GM23338 (cell line): Measurements from ENCODE around the gene E2F6. TPM values are rescaled to one million over a fixed set of nuclear protein-coding genes. Genes with fewer than 3 reads are reported as not detected.

Source experiments
- ATAC-seq: fragments of 200-7000 bp; cut with Tn5 transposase; 3 replicates; pipeline ENCODE4 v1.9.1; 2020
- DNase-seq: peaks from one replicate; pipeline ENCODE4 v3.0.0-alpha.2; 2015; ENCODE audit warnings: low spot score
- H2AFZ ChIP-seq: fragments of 200-600 bp; sonication (generic); 2 replicates; pipeline ENCODE4 v1.8.0; 2016; ENCODE audit warnings: antibody characterized with exemption, mild to moderate bottlenecking, moderate library complexity
- H3F3A ChIP-seq: fragments of 200-600 bp; sonication (generic); replicated peaks from 2 replicates; pipeline ENCODE4 v1.8.0; 2017; ENCODE audit warnings: antibody characterized with exemption, mixed run types, low read depth
- H3K27ac ChIP-seq: fragments of 200-600 bp; sonication (generic); 2 replicates; pipeline ENCODE4 v1.6.1; 2016; ENCODE audit warnings: low read depth
- H3K27me3 ChIP-seq: fragments of 200-600 bp; sonication (generic); 2 replicates; pipeline ENCODE4 v1.8.0; 2016; ENCODE audit warnings: mild to moderate bottlenecking, mixed run types, moderate library complexity; ENCODE audit not compliant: insufficient read depth
- H3K36me3 ChIP-seq: fragments of 200-600 bp; sonication (generic); 2 replicates; pipeline ENCODE4 v1.8.0; 2016; ENCODE audit warnings: mild to moderate bottlenecking; ENCODE audit not compliant: insufficient read depth
- H3K4me1 ChIP-seq: fragments of 200-600 bp; sonication (generic); 2 replicates; pipeline ENCODE4 v1.8.0; 2016; ENCODE audit warnings: mild to moderate bottlenecking, moderate library complexity; ENCODE audit not compliant: insufficient read depth
- H3K4me2 ChIP-seq: fragments of 200-600 bp; sonication (generic); 2 replicates; pipeline ENCODE4 v1.7.1; 2017; ENCODE audit warnings: mixed run types
- H3K4me3 ChIP-seq: fragments of 200-600 bp; sonication (generic); 2 replicates; pipeline ENCODE4 v1.6.1; 2016; ENCODE audit warnings: mixed run types
- H3K79me2 ChIP-seq: fragments of 200-600 bp; sonication (generic); replicated peaks from 2 replicates; pipeline ENCODE4 v1.8.0; 2017; ENCODE audit warnings: mild to moderate bottlenecking; ENCODE audit not compliant: insufficient read depth
- H3K9me2 ChIP-seq: fragments of 200-600 bp; sonication (generic); 2 replicates; pipeline ENCODE4 v1.8.0; 2017; ENCODE audit not compliant: insufficient read depth
- H4K20me1 ChIP-seq: fragments of 200-600 bp; sonication (generic); replicated peaks from 2 replicates; pipeline ENCODE4 v1.8.0; 2017; ENCODE audit warnings: mild to moderate bottlenecking; ENCODE audit not compliant: insufficient read depth
- H3K27ac Mint-ChIP-seq: 2 replicates; pipeline ENCODE4 v1.8.0; 2020; ENCODE audit warnings: inconsistent platforms, mild to moderate bottlenecking, moderate library complexity, mixed read lengths
- H3K27me3 Mint-ChIP-seq: 3 replicates; pipeline ENCODE4 v1.8.0; 2022; ENCODE audit warnings: low read depth, mild to moderate bottlenecking, moderate library complexity, mixed read lengths, inconsistent platforms; ENCODE audit not compliant: insufficient read depth, poor library complexity
- H3K36me3 Mint-ChIP-seq: 3 replicates; pipeline ENCODE4 v1.8.0; 2021; ENCODE audit warnings: low read depth, mild to moderate bottlenecking, inconsistent platforms, moderate library complexity, mixed read lengths
- H3K4me1 Mint-ChIP-seq: 3 replicates; pipeline ENCODE4 v1.8.0; 2020; ENCODE audit warnings: mild to moderate bottlenecking, inconsistent platforms, mixed read lengths
- H3K4me3 Mint-ChIP-seq: 3 replicates; pipeline ENCODE4 v1.8.0; 2021; ENCODE audit warnings: moderate library complexity, mild to moderate bottlenecking, inconsistent platforms, mixed read lengths
- H3K9me3 Mint-ChIP-seq: 3 replicates; pipeline ENCODE4 v1.8.0; 2020; ENCODE audit warnings: moderate library complexity, mild to moderate bottlenecking, inconsistent platforms, mixed read lengths
- CTCF ChIP-seq, 2 experiments: fragments of 200-600 bp in 1 of 2; sonication (generic) in 1 of 2; conservative IDR thresholded peaks; 2 replicates each; pipeline versions ENCODE4 v1.5.1 to v1.6.1; 2016 to 2017; ENCODE audit warnings: antibody characterized with exemption in 2 of 2, low read depth in 2 of 2, mild to moderate bottlenecking in 2 of 2, moderate library complexity in 1 of 2
- EZH2phosphoT487 ChIP-seq: fragments of 200-600 bp; sonication (generic); IDR thresholded peaks from one replicate; pipeline ENCODE4 v1.8.1; 2018; ENCODE audit warnings: antibody characterized with exemption; ENCODE audit not compliant: unreplicated experiment
- polyA plus RNA-seq: library from polyadenylated mRNA; unstranded; fragments of >200 nt; fragmentation: Nextera tagmentation; extraction: Ambion mirVana; gene quantifications from 2 replicates; pipeline ENCODE4 v1.2.1, GENCODE V29; 2016
- total RNA-seq: library from RNA; depleted of rRNA; stranded (reverse); fragments of >200 nt; shearing (Covaris generic); gene quantifications from 2 replicates; pipeline ENCODE4 v1.2.3, GENCODE V29; 2014; rRNA removed

E2F6 gene
- total and polyA plus RNA-seq, 2 experiments from 2014 or later = 16.9 to 20.7 TPM

- H3K9me3 Mint-ChIP-seq = no peaks in the 10 kb centered on the region
- no peak for ATAC-seq
- H3F3A ChIP-seq = no peaks in the 10 kb centered on the region
These were observed 70.6 kb downstream of the E2F6 start for GRCh38 chr2:11395389-11395788.

More at GRCh38 chr2:11395389-11395788, 70.6 kb downstream of the E2F6 start:
- H3K36me3 ChIP-seq = no peaks in the 10 kb centered on the region
- Mint-ChIP-seq H3K4me1 (peaks cover 16% of the 10 kb centered on the region), H3K27ac (no peak overlapping the region), H3K4me3 (no peak overlapping the region), H3K36me3 (no peaks in the 10 kb centered on the region; the same call in 2 of the 3 replicates), H3K27me3 (no peaks in the 10 kb centered on the region)
- DNase-seq = no peak
- TF ChIP-seq CTCF (conservative IDR thresholded peaks at IDR 0.05; ENCODE audit: low read depth in 2 of 2) (no peak), EZH2phosphoT487 (no peak)
- no peaks in the 10 kb centered on the region for H3K79me2 ChIP-seq
- H3K4me1 ChIP-seq = peaks cover 13% of the 10 kb centered on the region
- H2AFZ ChIP-seq = no peak overlapping the region
- no peak overlapping the region for H3K4me3 ChIP-seq
- H3K9me2 ChIP-seq = no peaks in the 10 kb centered on the region
- H4K20me1 ChIP-seq = no peaks in the 10 kb centered on the region
- H3K27ac ChIP-seq = no peak overlapping the region
- no peaks in the 10 kb centered on the region for H3K27me3 ChIP-seq
- no peak overlapping the region for H3K4me2 ChIP-seq

Other genes with a start within 250 kb of the E2F6 start
- 27.0 and 28.0 TPM in 2 replicates for gene ROCK2, start 121.5 kb downstream of the E2F6 start, total RNA-seq
- 12.6 and 16.4 TPM in 2 replicates for gene ROCK2, start 121.5 kb downstream of the E2F6 start, polyA plus RNA-seq
- gene GREB1, start 67.9 kb upstream of the E2F6 start, total RNA-seq = 35.0 and 36.5 TPM in 2 replicates
- 12.0 and 12.2 TPM in 2 replicates for gene GREB1, start 67.9 kb upstream of the E2F6 start, polyA plus RNA-seq
- gene NTSR2, start 204.0 kb upstream of the E2F6 start, total RNA-seq = 0.10 TPM in 1 of 2 replicates, not detected in the other
- 0.17 TPM in 1 of 2 replicates, not detected in the other for gene NTSR2, start 204.0 kb upstream of the E2F6 start, polyA plus RNA-seq